Measurements from ENCODE around the gene PNMT. TPM values are rescaled to one million over a fixed set of nuclear protein-coding genes. Genes with fewer than 3 reads are reported as not detected.

Gene PNMT
- total RNA-seq, 3 donors from 2014 or later = 0.23 to 2.0 (median 1.5) TPM

DNA sequence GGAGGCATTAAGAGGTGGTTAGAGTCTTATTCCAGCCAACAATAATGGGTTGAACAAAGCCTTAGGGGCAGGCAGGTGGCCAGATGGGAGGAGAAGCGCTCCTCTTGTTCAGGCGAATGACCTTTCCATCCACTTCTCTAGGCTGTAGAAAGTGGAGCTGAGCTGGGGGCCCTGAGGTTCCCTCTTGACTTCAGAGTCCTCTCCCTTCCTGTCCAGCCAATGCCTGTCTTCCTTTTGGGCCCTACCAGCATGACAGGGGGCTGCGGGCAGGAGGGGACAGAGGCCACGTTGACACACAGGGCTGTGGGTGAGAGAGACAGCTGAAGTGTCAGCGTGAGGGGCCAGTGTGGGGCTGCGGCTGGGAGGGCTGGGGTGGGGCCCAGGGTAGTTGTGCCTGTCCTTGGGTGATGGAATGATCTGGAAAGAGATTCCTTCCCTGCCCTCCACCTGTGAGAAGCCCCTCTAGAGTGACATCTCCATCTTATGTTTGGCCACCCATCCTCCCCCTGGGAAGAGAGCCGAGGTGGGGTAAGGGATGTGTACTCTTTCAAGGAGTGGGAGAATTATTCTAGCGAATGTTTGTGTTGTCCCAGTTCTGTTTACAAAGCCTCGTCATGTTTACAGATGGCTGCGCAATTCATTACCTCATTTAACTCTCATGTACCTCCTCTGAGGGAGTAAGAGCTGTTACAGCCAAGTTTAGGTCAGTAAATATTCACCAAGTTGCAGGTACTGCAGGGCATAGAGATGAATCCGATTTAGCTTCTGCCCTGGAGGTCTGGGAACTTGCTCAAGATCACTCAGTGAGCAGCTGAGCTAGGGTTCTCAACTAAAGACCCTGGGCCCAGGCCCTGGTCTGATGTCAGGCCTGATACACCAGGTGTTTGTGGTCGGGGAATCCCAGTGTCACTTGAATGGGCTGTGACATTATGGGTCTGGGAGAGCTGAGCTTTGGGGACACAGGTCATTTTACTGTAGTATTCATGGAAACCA, 34.9 kb downstream of the PNMT start:
- Histone ChIP-seq H3K9me3 (no peaks in the 10 kb centered on the region), H3K4me1 (ENCODE audit: low read depth) (peaks cover 65% of the 10 kb centered on the region), H3K36me3 (ENCODE audit: low read depth) (no peaks in the 10 kb centered on the region), H3K4me3 (no peak overlapping the region)
- intact Hi-C loops (cut with DNase I, micrococcal nuclease) = no loop called here
- ATAC-seq (no peak), DNase-seq (peak in 1 of 3 donors; percentile 41)
- TF ChIP-seq, protein P1, sequence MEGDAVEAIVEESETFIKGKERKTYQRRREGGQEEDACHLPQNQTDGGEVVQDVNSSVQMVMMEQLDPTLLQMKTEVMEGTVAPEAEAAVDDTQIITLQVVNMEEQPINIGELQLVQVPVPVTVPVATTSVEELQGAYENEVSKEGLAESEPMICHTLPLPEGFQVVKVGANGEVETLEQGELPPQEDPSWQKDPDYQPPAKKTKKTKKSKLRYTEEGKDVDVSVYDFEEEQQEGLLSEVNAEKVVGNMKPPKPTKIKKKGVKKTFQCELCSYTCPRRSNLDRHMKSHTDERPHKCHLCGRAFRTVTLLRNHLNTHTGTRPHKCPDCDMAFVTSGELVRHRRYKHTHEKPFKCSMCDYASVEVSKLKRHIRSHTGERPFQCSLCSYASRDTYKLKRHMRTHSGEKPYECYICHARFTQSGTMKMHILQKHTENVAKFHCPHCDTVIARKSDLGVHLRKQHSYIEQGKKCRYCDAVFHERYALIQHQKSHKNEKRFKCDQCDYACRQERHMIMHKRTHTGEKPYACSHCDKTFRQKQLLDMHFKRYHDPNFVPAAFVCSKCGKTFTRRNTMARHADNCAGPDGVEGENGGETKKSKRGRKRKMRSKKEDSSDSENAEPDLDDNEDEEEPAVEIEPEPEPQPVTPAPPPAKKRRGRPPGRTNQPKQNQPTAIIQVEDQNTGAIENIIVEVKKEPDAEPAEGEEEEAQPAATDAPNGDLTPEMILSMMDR (IDR thresholded peaks at IDR 0.05) = no peak

DNA sequence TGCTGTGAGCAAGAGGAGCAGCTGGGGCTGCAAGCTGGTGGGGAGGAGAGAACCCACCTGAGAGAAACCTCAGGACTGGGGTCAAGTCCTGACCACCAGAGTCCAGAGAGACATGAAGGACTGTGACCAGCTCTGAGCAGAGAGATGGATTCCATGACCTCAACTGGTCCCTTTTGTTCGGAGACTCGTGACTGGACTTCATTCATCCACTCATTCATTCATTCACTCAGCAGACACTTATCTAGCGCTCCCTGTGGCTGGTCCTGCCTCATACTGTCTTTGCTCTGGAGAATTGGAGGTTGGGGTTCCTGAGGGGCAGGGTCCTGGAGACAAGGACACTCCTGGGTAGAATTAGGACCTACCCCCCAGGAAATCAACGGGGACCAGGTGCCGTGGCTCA, 35.7 kb downstream of the PNMT start:
- no peak overlapping the region for H3K4me3 ChIP-seq
- intact Hi-C loops (cut with DNase I, micrococcal nuclease) = no loop called here
- H3K4me1 ChIP-seq (ENCODE audit: low read depth) = peaks cover 65% of the 10 kb centered on the region
- H3K9me3 ChIP-seq = no peaks in the 10 kb centered on the region
- DNase-seq (no peak), ATAC-seq (no peak)
- H3K36me3 ChIP-seq (ENCODE audit: low read depth) = no peaks in the 10 kb centered on the region
- TF ChIP-seq, protein P1 (IDR thresholded peaks at IDR 0.05) = no peak

DNA sequence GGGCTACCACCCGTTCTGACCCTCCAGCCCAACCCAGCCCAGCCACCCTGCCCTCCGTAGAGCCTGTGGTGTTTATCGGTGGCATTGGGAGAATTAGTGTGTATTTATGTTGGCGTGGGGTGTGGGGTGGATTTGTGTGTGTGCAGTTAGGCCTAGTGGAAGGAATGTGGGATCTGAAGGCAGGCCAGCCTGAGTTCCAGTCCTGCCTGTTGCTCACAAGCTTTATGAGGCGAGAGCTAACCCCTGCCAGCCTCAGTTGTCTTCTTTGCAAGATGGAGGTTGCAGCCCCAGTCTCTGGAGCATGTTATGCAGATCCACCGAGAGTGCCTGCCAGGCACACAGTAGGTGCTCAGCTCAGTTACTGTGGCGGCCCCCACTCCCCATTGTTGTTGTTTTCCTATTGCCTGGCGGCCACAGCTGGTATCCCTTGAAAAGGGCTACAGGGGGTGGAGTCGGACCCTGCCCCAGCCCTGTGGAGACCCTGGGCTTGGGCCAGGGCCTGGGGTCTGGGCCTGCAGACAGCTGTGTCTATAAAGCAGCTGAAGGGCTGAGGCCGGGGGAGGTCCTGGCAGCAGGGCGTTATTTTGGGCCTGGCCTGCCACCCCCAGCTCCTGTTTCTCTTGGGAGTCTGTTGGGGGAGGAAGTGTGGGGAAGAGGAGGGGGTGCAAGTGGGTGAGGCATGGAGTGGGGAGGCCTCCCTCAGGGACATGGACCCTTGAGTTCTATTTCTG, 36.7 kb downstream of the PNMT start:
- H3K4me1 ChIP-seq (ENCODE audit: low read depth) = peaks cover 60% of the 10 kb centered on the region
- no peaks in the 10 kb centered on the region for H3K36me3 ChIP-seq (ENCODE audit: low read depth)
- no peaks in the 10 kb centered on the region for H3K9me3 ChIP-seq
- H3K4me3 ChIP-seq = no peak overlapping the region
- ATAC-seq (no peak), DNase-seq (peak in 1 of 3 donors; percentile 50)
- intact Hi-C loops (cut with DNase I, micrococcal nuclease) = no loop called here
- TF ChIP-seq, protein P1 (IDR thresholded peaks at IDR 0.05) = no peak

DNA sequence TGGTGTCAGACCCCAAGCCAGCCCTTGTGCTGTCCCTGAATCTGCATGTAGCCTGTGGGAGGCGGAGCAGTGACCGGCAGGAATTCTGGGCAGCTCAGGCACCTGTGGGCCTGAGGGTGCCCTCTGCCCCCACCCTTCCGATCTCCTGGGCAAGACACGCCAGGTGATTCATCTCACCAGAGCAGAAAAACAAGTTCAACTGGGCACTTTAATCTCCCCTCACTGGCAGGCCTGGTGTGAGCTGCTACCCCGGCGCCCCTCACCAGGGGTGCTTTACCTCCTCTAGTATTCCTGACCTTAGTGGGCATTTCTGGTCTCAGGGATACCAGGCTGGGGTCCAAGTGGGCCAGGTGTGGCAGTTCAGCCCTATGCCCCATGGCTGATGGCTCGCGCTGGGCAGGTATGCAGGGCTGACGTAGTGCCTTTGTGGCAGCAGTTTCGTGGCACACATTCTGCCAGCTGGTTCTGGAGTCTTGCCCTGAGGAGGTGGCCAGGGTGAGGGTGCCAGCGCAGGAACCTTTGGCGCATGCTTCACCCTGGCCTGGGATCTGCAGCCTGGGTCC, 37.6 kb downstream of the PNMT start:
- DNase-seq = peak; percentile 78 to 83 (median 79)
- peaks cover 60% of the 10 kb centered on the region for H3K4me1 ChIP-seq (ENCODE audit: low read depth)
- H3K9me3 ChIP-seq = no peaks in the 10 kb centered on the region
- H3K4me3 ChIP-seq = no peak overlapping the region
- peak; percentile 71 for ATAC-seq
- intact Hi-C loops (cut with DNase I, micrococcal nuclease) = no loop called here
- TF ChIP-seq, protein P1 (IDR thresholded peaks at IDR 0.05) = no peak
- no peaks in the 10 kb centered on the region for H3K36me3 ChIP-seq (ENCODE audit: low read depth)

DNA sequence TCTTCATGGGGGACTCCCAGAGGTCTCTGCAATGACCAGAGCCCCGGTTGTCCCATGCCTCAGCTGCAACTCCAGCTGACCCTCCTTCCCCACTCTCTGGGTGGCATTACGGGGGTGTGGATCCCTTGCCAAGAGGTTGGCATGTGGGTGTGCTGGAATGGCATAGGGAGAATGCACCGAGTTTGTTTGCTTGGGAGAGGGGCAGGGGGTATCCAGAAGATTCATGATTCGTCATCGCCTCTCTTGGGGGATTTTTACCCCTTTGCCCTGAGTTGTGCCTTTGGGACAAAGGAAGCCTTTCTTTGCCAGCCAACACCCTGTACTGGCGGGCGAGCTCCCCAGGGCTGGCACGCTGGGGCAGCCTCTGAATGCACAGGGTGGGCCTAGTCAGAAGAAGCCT, 38.1 kb downstream of the PNMT start:
- no peak overlapping the region for H3K4me3 ChIP-seq
- H3K36me3 ChIP-seq (ENCODE audit: low read depth) = no peaks in the 10 kb centered on the region
- intact Hi-C loops (cut with DNase I, micrococcal nuclease) = no loop called here
- H3K9me3 ChIP-seq = no peaks in the 10 kb centered on the region
- TF ChIP-seq, protein P1 (IDR thresholded peaks at IDR 0.05) = no peak
- ATAC-seq (peak; percentile 6), DNase-seq (no peak)
- H3K4me1 ChIP-seq (ENCODE audit: low read depth) = peaks cover 60% of the 10 kb centered on the region
